Spinal cord (tissue), 10 donors: ENCODE measurements around the gene MIPOL1. TPM values are rescaled to one million over a fixed set of nuclear protein-coding genes. Genes with fewer than 3 reads are reported as not detected.
"Not testable (repeated sequence)": the region's sequence is repeated elsewhere in the genome, so short reads cannot be mapped to it uniquely, and the experiment has no call there.

Experiments
- DNase-seq, 6 donors: peaks; one replicate each; pipeline versions ENCODE4 v3.0.0 to v3.0.0-alpha.2; 2013 to 2015; ENCODE audit warnings: low spot score in 6 of 6, low read depth in 4 of 6
- H3K27ac ChIP-seq: one replicate; pipeline ENCODE4 v1.5.1; 2013; ENCODE audit warnings: low read depth, low read length, control low read depth
- H3K27me3 ChIP-seq: one replicate; pipeline ENCODE4 v1.6.1; 2013; ENCODE audit warnings: low read length; ENCODE audit not compliant: control insufficient read depth, insufficient read depth
- H3K36me3 ChIP-seq: one replicate; pipeline ENCODE4 v1.6.1; 2013; ENCODE audit warnings: low read length; ENCODE audit not compliant: control insufficient read depth, insufficient read depth
- H3K4me1 ChIP-seq: one replicate; pipeline ENCODE4 v1.6.1; 2013; ENCODE audit warnings: low read length; ENCODE audit not compliant: control insufficient read depth, insufficient read depth
- H3K4me3 ChIP-seq: one replicate; pipeline ENCODE4 v1.5.1; 2013; ENCODE audit warnings: low read depth, low read length, control low read depth
- H3K9me3 ChIP-seq: one replicate; pipeline ENCODE4 v1.6.1; 2013; ENCODE audit warnings: low read length; ENCODE audit not compliant: control insufficient read depth, insufficient read depth
- WGBS: methylation state at CpG from one replicate; pipeline ENCODE4 v1.1.5; 2013; ENCODE audit warnings: missing lambda C conversion rate; ENCODE audit not compliant: insufficient coverage; 5-methylcytosine and 5-hydroxymethylcytosine counted together
- polyA plus RNA-seq, 2 donors: library from polyadenylated mRNA; unstranded; fragments of 120-200 nt; gene quantifications; one replicate each; pipeline ENCODE4 v1.2.1, GENCODE V29; 2013; ENCODE audit not compliant: insufficient read length in 2 of 2
- total RNA-seq, 2 donors: library from RNA; depleted of rRNA in 1 of 2; stranded (reverse); fragments of 120-200 nt in 1 of 2; fragments of >200 nt in 1 of 2; gene quantifications; one replicate each; pipeline versions ENCODE4 v1.2.3 to v1.2.4, GENCODE V29; 2013 to 2014
- donor health status: healthy.

The MIPOL1 gene
- total and polyA plus RNA-seq, 4 donors: 3.9 to 19.6 (median 11.0) TPM

DNA sequence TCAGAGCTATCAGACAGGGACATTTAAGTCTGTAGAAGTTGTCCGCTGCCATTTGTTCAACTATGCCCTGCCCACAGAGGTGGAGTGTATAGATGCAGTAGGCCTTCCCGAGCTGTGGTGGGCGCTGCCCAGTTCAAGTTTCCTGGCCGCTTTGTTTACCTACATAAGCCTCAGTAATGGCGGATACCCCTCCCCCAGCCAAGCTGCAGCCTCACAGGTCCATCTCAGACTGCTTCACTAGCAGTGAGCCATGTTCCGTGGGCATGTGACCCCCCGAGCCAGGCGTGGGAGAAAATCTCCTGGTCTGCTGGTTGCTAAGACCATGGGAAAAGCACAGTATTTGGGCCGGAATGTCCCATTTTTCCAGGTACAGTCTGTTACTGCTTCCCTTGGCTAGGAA, 165.9 kb downstream of the MIPOL1 start:
- Histone ChIP-seq H3K27ac (no peak overlapping the region), H3K9me3 (no peaks in the 10 kb centered on the region), H3K4me3 (no peak overlapping the region), H3K4me1 (no peaks in the 10 kb centered on the region), H3K36me3 (no peaks in the 10 kb centered on the region), H3K27me3 (no peaks in the 10 kb centered on the region)
- WGBS: 95% methylated on average over 9 of the region's 9 CpGs
- no peak for DNase-seq

DNA sequence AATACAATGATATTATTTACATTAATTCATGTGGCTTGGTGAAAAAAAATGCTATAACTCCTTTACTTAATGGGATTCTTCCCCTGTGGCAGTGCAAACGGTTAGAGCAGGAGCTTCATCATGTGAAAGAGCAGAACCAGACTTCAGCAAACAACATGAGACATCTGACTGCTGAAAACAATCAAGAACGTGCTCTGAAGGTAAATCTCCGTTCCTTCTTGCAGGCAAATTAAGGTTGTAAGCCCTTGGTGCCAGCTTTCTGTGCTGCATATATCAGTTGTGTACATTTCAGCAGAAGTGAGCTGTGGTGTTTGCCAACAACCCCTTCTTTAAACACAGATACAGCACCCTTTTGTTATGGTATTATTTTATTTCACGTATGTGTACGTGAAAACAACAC, 171.7 kb downstream of the MIPOL1 start:
- H3K9me3 ChIP-seq: no peaks in the 10 kb centered on the region
- DNase-seq: peak in 1 of 6 donors; percentile 54
- no peaks in the 10 kb centered on the region for H3K27me3 ChIP-seq
- H3K36me3 ChIP-seq: no peaks in the 10 kb centered on the region
- H3K4me1 ChIP-seq: no peaks in the 10 kb centered on the region
- WGBS: 58% methylated on average over 2 of the region's 5 CpGs
- H3K4me3 ChIP-seq: no peak overlapping the region
- no peak overlapping the region for H3K27ac ChIP-seq

DNA sequence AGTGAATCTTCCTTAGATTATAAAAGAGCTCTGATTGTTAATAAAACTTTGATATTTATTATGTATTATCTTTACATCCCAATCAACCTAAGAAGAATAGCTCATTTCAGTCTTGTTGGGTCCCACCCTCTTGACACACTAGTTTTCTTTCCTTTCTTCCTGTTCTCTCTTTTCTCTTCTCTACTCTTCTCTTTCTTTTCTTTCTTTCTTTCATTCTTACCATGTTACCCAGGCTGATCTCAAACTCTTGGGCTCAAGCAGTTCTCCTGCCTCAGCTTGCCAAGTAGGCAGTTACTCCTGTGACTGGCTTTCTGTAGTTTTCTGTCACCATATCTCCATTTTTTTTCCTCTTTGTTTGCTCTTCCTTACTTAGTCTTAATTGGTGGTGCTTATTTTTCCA, 177.8 kb downstream of the MIPOL1 start:
- no peak for DNase-seq
- H3K4me1 ChIP-seq: no peaks in the 10 kb centered on the region
- no peaks in the 10 kb centered on the region for H3K27me3 ChIP-seq
- no peaks in the 10 kb centered on the region for H3K36me3 ChIP-seq
- H3K9me3 ChIP-seq: no peaks in the 10 kb centered on the region
- no peak overlapping the region for H3K27ac ChIP-seq
- H3K4me3 ChIP-seq: no peak overlapping the region

DNA sequence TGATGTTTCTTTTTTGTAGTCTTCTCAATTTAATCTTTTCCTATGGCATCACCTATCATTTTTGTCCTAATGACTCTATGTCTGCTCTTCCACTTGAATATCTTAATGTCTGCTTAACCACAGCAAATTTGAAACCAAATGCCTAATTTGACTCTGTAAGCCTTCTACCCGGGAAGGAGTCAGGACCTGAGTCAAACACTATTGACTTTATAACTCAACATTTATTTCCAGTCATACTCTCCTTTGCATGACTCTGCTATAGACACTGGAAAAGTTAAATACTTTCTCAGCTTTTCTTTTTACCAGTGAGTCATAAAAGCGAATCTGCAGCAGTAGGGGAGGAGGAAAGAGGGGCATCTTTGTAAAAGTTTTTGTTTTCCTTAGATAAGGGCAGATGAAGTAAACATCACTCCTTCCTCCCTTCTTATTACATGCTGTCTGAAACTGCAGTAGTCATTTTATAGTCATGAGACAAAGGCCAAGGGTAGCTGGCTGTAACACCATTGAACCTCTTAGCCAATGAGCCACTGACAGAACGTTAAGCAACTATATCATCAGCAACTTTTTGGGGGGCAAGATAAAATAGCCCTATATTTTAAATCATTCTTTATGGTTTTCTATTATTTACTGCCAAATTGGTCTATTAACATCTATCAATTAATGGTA, 179.3 kb downstream of the MIPOL1 start:
- no peak overlapping the region for H3K27ac ChIP-seq
- no peak for DNase-seq
- H3K27me3 ChIP-seq: no peaks in the 10 kb centered on the region
- H3K9me3 ChIP-seq: no peaks in the 10 kb centered on the region
- H3K4me3 ChIP-seq: no peak overlapping the region
- H3K36me3 ChIP-seq: no peaks in the 10 kb centered on the region
- 67% methylated on average over 1 of the region's 3 CpGs for WGBS
- no peaks in the 10 kb centered on the region for H3K4me1 ChIP-seq

DNA sequence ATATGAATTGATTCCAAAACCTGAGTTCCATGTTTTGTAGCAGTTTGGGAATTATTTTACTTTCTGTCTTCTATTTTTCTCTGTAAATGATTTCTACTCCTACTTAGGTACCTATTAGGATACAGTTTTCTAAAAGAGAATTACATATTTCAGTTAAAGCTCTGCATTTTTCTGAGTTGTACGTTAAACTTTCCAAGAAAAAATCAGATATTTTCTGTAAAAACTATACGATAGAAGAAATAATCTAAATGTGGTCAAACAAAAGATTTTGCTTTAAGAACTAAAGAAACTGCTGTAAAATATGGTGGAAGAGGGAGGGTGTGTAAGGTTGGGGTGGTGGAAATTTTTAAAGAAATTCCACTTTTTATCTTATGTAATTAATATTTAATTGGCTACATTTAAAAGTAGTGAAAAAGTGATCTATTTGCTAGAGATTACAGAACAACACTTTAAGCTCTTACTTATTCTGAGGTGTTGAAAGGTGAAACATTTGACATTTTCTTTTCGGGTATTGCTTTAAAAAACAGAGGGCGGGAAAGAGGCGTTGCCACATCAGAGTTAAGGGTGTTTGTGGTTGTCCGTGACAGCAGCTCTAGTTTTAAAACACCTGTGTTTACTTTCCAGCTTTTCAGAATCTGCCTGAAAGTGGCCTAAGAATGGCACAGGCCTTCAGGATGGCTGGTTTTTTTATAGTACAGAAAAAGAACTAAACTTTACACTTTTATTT, 187.3 kb downstream of the MIPOL1 start:
- Histone ChIP-seq H3K4me1 (no peaks in the 10 kb centered on the region), H3K4me3 (no peak overlapping the region), H3K27me3 (no peaks in the 10 kb centered on the region), H3K27ac (no peak overlapping the region), H3K9me3 (no peaks in the 10 kb centered on the region), H3K36me3 (no peaks in the 10 kb centered on the region)
- WGBS: 67% methylated on average over 3 of the region's 6 CpGs
- no peak for DNase-seq

DNA sequence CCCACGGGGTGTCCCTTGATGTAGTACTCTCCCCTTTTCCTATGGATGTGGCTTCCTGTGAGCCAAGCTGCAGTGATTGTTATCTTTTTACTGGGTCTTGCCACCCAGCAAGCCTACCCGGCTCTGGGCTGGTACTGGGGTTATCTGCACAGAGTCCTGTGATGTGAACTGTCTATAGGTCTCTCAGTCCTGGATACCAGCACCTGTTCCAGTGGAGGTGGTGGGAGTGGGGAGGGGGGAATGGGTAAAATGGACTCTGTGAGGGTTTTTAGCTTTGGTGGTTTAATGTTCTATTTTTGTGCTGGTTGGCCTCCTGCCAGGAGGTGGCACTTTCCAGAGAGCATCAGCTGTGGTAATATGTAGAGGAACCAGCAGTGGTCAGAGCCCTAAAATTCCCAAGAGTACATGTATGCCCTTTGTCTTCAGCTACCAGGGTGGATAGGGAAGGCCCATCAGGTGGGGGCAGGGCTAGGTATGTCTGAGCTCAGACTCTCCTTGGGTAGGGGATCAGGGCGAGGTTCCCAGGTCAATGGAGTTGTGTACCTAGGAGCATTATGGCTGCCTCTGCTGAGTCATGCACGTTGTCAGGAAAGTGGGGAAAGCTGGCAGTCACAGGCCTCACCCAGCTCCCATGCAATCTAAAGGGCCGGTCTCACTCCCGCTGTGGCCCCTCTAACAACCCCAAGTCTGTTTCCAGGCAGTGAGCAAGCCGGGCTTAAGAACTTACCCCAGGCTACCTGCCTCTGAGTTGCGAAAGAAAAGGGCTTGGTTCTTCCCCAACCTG, 199.6 kb downstream of the MIPOL1 start:
- H3K9me3 ChIP-seq, H3K27me3 ChIP-seq, H3K36me3 ChIP-seq, DNase-seq, H3K4me3 ChIP-seq, H3K4me1 ChIP-seq, H3K27ac ChIP-seq: not testable (repeated sequence)
- WGBS: 100% methylated on average over 5 of the region's 8 CpGs

DNA sequence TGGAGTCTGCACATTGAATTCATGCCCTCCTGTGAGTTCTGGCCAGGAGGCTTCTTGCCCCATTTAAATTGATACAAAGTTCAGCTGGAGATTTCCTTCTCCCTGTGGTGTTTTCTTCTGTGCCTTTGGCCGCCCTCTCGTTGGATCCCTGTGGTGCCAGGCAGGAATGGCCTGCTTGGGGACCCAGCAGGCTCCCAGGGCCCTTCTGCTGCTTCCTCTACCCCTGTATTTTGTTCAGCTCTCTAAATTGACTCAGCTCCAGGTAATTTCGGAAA, 200.1 kb downstream of the MIPOL1 start:
- WGBS: 93% methylated on average over 2 of the region's 3 CpGs

DNA sequence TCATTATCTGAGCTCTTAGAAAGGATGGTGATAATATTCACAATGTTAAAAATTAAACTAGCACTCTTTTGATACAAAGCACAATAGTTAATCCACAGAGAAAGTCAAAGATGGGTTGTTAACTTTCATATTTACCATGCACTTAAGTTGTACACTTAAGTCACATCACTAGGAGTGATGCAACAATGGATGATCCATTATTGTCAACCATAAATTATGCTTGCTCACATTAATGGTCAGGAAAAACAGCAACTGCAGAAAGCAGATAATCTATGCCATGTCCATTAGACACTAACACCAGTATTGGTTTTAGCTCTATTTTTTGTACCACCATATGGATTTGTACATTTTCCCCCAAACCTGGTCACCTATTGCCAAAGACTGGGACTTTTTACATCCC, 201.8 kb downstream of the MIPOL1 start:
- H3K4me3 ChIP-seq: no peak overlapping the region
- H3K27me3 ChIP-seq: no peaks in the 10 kb centered on the region
- no peaks in the 10 kb centered on the region for H3K36me3 ChIP-seq
- no peaks in the 10 kb centered on the region for H3K4me1 ChIP-seq
- peaks cover 4% of the 10 kb centered on the region for H3K9me3 ChIP-seq
- no peak for DNase-seq
- no peak overlapping the region for H3K27ac ChIP-seq

More for the DNA sequence above, 200.1 kb downstream of the MIPOL1 start:
- H3K4me1 ChIP-seq: no peaks in the 10 kb centered on the region
- H3K27ac ChIP-seq: no peak overlapping the region
- no peaks in the 10 kb centered on the region for H3K36me3 ChIP-seq
- H3K9me3 ChIP-seq: peaks cover 4% of the 10 kb centered on the region
- no peak for DNase-seq
- no peak overlapping the region for H3K4me3 ChIP-seq
- no peaks in the 10 kb centered on the region for H3K27me3 ChIP-seq

DNA sequence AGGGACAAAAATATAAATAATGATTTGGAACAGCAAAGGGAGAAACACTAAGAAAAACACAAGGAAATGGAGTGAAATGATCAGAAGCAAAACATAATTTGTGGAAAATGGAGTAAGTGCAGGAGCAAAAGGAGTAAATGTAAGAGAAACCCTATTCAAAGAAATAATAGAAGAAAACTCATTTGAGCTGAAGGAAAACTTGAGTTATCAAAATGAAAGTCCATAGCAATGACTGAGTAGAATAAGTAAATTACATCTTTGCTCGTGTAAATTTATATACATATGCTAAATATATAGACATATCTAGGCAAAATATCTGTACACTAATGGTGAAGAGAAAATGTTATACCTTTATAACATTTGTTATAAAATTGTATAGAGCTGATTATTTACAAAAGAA, 203.4 kb downstream of the MIPOL1 start:
- no peak overlapping the region for H3K27ac ChIP-seq
- no CpG with 5 or more reads among the region's 1 CpG for WGBS
- H3K4me3 ChIP-seq: no peak overlapping the region
- no peaks in the 10 kb centered on the region for H3K36me3 ChIP-seq
- no peaks in the 10 kb centered on the region for H3K9me3 ChIP-seq
- DNase-seq: no peak
- no peaks in the 10 kb centered on the region for H3K4me1 ChIP-seq
- peaks cover 1% of the 10 kb centered on the region for H3K27me3 ChIP-seq

DNA sequence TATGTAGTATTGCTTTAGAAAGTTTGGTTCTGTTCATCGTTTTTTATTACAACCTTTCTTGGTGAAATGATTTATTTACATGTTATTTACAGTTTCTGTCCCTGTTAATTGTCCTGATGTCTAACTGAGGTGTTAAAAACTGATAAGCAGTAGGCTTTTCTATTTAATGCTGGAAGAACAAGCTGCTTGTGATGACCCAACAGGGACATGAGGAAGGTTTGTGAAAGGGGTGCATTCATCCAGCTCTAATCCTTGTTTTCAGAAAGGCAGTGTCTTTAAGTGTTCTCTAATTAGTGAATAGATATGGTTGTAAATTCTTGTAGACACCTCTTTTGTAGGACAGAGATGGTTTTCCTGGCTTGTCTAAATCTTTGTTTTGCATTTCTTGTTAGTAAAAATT, 205.9 kb downstream of the MIPOL1 start:
- no CpG with 5 or more reads among the region's 1 CpG for WGBS
- Histone ChIP-seq H3K9me3 (no peaks in the 10 kb centered on the region), H3K27ac (no peak overlapping the region)

More for the DNA sequence above, 205.9 kb downstream of the MIPOL1 start:
- H3K4me1 ChIP-seq: no peaks in the 10 kb centered on the region
- H3K36me3 ChIP-seq: no peaks in the 10 kb centered on the region
- peaks cover 5% of the 10 kb centered on the region for H3K27me3 ChIP-seq
- H3K4me3 ChIP-seq: no peak overlapping the region
- peak in 3 of 6 donors; percentile 8 to 61 (median 9) for DNase-seq
